GM18505 (cell line): ENCODE data around the gene PRSS21.

ENCODE experiments used
- ATAC-seq: cut with Tn5 transposase; IDR thresholded peaks from one replicate; pipeline ENCODE4 v1.9.1; 2021; ENCODE audit not compliant: unreplicated experiment
- POLR2A ChIP-seq: IDR thresholded peaks from 4 replicates; pipeline ENCODE4 v1.6.1; 2011; ENCODE audit warnings: borderline replicate concordance; ENCODE audit not compliant: insufficient read depth, insufficient read length; ENCODE audit errors: extremely low read depth

Gene PRSS21

GRCh38 chr16:2803545-2804195 is 13.4 kb upstream of the PRSS21 start:
- no peak for ATAC-seq
- no peak for TF ChIP-seq POLR2A

DNA sequence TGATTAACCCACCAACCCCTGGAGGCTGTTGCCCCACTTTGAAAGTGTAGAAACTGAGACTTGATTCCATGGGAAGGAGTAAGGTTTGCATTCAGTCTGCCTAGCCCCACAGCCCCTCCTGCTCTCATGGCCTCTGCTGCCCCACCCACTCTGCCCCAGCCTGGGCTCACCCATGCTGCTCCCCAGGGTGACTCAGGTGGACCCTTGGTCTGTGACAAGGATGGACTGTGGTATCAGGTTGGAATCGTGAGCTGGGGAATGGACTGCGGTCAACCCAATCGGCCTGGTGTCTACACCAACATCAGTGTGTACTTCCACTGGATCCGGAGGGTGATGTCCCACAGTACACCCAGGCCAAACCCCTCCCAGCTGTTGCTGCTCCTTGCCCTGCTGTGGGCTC is 12.3 kb upstream of the PRSS21 start:
- no peak for TF ChIP-seq POLR2A
- ATAC-seq = no peak

GRCh38 chr16:2806286-2806685 is 10.8 kb upstream of the PRSS21 start:
- TF ChIP-seq POLR2A = no peak
- no peak for ATAC-seq

DNA sequence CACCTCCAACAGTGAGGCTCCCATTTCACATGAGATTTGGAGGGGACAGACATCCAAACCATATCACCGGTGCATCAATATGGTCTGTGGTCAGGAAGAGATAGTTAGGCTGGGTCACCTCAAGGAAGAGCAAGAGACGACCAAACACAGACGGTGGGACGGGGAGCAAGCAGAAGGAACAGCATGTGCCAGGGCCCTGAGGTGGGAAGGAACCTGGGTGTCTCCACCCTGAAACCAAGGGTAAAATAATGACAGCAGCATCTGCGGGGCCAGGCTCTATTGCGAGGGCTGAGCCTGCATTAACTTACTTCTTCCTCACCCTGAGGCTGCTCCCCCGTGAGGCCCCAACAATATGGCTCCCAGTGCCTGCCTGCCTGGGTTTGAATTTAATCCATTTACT is 8.9 kb upstream of the PRSS21 start:
- no peak for ATAC-seq
- TF ChIP-seq POLR2A = no peak

GRCh38 chr16:2809149-2809760 is 7.8 kb upstream of the PRSS21 start:
- no peak for ATAC-seq
- TF ChIP-seq POLR2A = no peak

GRCh38 chr16:2810651-2811050 is 6.4 kb upstream of the PRSS21 start:
- ATAC-seq = no peak
- TF ChIP-seq POLR2A = no peak

- no peak for TF ChIP-seq POLR2A
- ATAC-seq = no peak
Measured at GRCh38 chr16:2811703-2812471, 5.2 kb upstream of the PRSS21 start.

GRCh38 chr16:2813771-2814221 is 3.2 kb upstream of the PRSS21 start:
- ATAC-seq = no peak
- TF ChIP-seq POLR2A = no peak

GRCh38 chr16:2814551-2815298 is 2.3 kb upstream of the PRSS21 start:
- no peak for TF ChIP-seq POLR2A
- no peak for ATAC-seq

GRCh38 chr16:2815299-2815771 is 1.7 kb upstream of the PRSS21 start:
- no peak for ATAC-seq
- no peak for TF ChIP-seq POLR2A

DNA sequence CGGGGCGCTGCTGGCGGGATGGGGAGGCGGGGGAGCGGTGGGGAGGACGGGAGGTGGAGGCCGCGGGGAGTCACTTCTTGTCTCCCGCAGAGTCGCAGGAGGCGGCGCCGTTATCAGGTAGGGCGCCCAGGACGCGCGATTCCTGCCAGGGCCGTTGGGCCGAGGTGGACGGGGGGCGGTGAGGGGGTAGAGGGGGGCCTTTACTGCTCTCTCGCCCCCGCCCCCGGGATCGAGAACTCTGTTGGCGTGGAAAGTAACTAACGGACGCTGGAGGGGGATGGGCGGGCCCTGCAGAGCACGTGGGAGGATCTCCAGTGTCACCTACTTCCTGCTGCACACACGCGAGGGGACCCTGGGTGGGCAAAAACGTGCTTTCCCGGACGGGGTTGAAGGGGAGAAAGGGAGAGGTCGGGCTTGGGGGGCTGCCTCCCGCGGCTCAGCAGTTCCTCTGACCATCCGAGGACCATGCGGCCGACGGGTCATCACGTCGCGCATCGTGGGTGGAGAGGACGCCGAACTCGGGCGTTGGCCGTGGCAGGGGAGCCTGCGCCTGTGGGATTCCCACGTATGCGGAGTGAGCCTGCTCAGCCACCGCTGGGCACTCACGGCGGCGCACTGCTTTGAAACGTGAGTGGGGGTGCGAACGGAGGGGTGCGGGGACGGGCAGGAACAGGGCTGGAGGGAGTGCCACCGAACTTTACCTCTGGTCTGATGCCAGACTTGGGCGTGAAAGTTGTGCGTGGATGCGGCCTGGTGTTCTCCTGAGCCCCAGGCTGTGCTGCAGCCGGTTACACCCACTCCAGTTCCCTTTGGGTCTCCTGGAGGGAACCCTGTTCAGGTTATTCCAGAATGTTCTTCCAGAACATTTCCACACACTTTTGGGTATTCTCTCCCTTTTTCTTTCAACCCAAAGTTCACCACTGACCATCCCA is 569 bp downstream of the PRSS21 start:
- no peak for TF ChIP-seq POLR2A
- no peak for ATAC-seq

DNA sequence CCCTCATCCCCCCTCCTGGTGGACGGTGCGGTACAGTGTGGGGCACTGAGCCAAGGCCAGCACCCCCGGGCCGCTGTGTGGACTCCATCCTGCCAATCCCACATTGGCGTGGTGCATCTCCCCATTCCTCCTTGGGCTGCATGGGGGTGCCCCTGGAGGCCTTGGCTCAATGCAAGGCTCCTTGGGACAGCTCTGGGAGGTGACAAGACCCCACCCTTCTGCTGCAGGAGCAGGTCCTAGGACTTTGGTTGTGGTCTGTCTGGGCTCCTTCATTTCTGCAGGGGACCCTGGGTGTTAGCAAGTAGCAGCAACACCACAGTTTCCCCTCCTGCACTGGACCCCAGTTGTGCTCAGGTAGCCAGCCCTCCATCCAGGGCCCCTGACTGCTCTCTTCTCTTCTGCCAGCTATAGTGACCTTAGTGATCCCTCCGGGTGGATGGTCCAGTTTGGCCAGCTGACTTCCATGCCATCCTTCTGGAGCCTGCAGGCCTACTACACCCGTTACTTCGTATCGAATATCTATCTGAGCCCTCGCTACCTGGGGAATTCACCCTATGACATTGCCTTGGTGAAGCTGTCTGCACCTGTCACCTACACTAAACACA is 1.3 kb downstream of the PRSS21 start:
- TF ChIP-seq POLR2A = no peak
- no peak for ATAC-seq
